PC-9 (cell line): ENCODE data around the gene ZNF43.

Experiments used
- CTCF ChIP-seq: fragments of 200-600 bp; sonication (generic); conservative IDR thresholded peaks from 2 replicates; pipeline ENCODE4 v1.6.1; 2017; ENCODE audit warnings: mixed run types, antibody characterized with exemption, mild to moderate bottlenecking, moderate library complexity
- EZH2 ChIP-seq: fragments of 200-600 bp; sonication (generic); IDR thresholded peaks from 2 replicates; pipeline ENCODE4 v1.8.0; 2017; ENCODE audit warnings: antibody characterized with exemption, low read depth

GRCh38 chr19:21841488-21842097 lies 5.6 kb upstream of the ZNF43 start:
- TF ChIP-seq EZH2, result no peak
- TF ChIP-seq CTCF, result no peak
